ENCODE measurements around the gene KSR2. TPM values are rescaled to one million over a fixed set of nuclear protein-coding genes. Genes with fewer than 3 reads are reported as not detected.
"Not testable (repeated sequence)": the region's sequence is repeated elsewhere in the genome, so short reads cannot be mapped to it uniquely, and the experiment has no call there.

The KSR2 gene
- total RNA-seq, 1 donor from 2014 or later, result not detected

- Histone ChIP-seq H3K27me3 (ENCODE audit: low read depth) (peaks cover 6% of the 10 kb centered on the region), H3K36me3 (no peaks in the 10 kb centered on the region), H3K4me3 (no peak overlapping the region), H3K27ac (replicated peaks) (no peak overlapping the region), H3K4me1 (no peaks in the 10 kb centered on the region), H3K9me3 (replicated peaks) (peaks cover 13% of the 10 kb centered on the region)
- DNase-seq, result no peak
- TF ChIP-seq, protein P1, sequence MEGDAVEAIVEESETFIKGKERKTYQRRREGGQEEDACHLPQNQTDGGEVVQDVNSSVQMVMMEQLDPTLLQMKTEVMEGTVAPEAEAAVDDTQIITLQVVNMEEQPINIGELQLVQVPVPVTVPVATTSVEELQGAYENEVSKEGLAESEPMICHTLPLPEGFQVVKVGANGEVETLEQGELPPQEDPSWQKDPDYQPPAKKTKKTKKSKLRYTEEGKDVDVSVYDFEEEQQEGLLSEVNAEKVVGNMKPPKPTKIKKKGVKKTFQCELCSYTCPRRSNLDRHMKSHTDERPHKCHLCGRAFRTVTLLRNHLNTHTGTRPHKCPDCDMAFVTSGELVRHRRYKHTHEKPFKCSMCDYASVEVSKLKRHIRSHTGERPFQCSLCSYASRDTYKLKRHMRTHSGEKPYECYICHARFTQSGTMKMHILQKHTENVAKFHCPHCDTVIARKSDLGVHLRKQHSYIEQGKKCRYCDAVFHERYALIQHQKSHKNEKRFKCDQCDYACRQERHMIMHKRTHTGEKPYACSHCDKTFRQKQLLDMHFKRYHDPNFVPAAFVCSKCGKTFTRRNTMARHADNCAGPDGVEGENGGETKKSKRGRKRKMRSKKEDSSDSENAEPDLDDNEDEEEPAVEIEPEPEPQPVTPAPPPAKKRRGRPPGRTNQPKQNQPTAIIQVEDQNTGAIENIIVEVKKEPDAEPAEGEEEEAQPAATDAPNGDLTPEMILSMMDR (IDR thresholded peaks at IDR 0.05; ENCODE audit: borderline replicate concordance), result no peak
- intact Hi-C loops (cut with micrococcal nuclease), result no loop called here
These were observed 225.0 kb downstream of the KSR2 start for GRCh38 chr12:117743761-117744160.

DNA sequence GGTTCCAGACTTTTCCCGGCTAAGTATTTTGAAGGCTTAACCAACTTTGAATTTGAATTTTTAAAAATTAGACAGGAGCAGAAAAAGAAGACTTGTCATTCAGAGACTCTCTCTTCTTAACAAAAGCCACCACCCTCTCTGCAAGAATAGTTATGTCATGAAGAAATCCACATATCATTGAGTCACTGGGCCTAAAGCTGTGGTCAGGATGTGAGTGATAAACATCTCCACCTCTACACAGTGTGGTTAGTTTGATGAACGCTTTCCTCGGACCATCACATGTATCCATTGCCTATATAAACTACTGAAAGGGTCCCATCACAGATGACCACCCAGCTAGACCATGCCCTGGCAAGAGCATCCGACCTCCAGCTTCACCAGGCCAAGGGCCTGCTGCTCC, 226.1 kb downstream of the KSR2 start:
- H3K36me3 ChIP-seq, result no peaks in the 10 kb centered on the region
- intact Hi-C loops (cut with micrococcal nuclease), result no loop called here
- DNase-seq, result no peak
- no peaks in the 10 kb centered on the region for H3K4me1 ChIP-seq
- H3K4me3 ChIP-seq, result no peak overlapping the region
- peaks cover 11% of the 10 kb centered on the region for H3K27me3 ChIP-seq (ENCODE audit: low read depth)
- H3K9me3 ChIP-seq (replicated peaks), result peaks cover 13% of the 10 kb centered on the region
- H3K27ac ChIP-seq (replicated peaks), result no peak overlapping the region
- TF ChIP-seq, protein P1 (IDR thresholded peaks at IDR 0.05; ENCODE audit: borderline replicate concordance), result no peak

DNA sequence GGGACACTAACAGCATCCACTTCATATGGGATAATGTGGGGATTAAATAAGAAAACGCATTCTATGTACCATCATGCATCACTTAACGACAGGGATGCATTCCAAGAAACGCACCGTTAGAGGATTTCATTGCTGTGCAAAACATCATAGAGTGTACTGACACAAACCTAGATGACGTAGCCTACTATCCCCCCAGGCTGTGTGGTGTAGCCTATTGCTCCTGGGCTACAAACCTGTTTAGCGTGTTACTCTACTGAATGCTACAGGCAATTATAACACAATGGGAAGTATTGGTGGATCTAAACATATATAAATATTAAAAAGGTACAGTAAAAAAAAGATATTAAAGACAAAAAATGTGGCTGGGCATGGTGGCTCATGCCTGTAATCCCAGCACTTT, 230.6 kb downstream of the KSR2 start:
- Histone ChIP-seq H3K27ac (replicated peaks) (no peak overlapping the region), H3K9me3 (replicated peaks) (no peaks in the 10 kb centered on the region), H3K4me3 (no peak overlapping the region), H3K4me1 (no peaks in the 10 kb centered on the region), H3K36me3 (no peaks in the 10 kb centered on the region), H3K27me3 (ENCODE audit: low read depth) (peaks cover 13% of the 10 kb centered on the region)
- no peak for DNase-seq
- TF ChIP-seq, protein P1 (IDR thresholded peaks at IDR 0.05; ENCODE audit: borderline replicate concordance), result no peak
- intact Hi-C loops (cut with micrococcal nuclease), result no loop called here

- Histone ChIP-seq H3K27me3 (ENCODE audit: low read depth) (peaks cover 31% of the 10 kb centered on the region), H3K4me3 (no peak overlapping the region), H3K4me1 (no peaks in the 10 kb centered on the region), H3K9me3 (replicated peaks) (no peaks in the 10 kb centered on the region), H3K27ac (replicated peaks) (no peak overlapping the region), H3K36me3 (no peaks in the 10 kb centered on the region)
- intact Hi-C loops (cut with micrococcal nuclease), result no loop called here
- DNase-seq, result no peak
- TF ChIP-seq, protein P1 (IDR thresholded peaks at IDR 0.05; ENCODE audit: borderline replicate concordance), result no peak
These were observed 235.3 kb downstream of the KSR2 start for GRCh38 chr12:117733549-117733805.

DNA sequence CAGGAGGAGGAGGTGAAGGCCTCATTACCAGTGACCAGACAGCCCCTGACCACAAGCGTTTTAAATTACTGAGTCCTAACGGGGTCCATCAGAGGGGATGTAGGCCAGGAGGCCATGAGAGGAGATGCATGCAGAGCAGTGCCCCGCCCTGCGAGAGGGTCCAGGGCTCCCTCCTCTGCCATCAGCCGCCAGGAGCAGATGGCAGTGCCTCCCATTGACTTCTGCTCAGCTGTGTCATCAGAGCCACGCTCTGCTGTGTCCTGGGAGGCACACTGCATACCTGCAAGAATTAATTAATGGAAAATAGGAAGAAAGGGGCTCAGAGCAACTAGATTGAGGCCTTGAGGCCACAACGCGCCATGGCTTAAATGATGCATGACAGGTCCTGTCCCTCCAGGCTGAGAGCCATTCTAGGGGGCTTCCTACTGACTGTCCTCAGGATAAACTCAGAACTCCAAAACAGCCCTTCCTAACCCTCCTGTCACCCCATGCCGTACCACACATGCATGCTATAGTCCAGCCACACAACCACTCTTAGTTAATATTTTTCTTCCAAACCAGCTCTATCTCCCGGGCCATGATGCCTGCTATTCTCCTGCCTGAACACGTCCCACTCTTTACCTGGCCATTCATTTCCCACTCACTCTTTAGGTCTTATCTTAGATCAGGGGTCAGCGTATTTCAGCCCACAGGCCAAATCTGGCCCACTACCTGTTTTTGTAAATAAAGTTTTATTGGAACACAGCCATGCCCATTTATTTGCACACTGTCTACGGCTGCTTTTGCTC, 235.8 kb downstream of the KSR2 start:
- peaks cover 29% of the 10 kb centered on the region for H3K27me3 ChIP-seq (ENCODE audit: low read depth)
- no peak overlapping the region for H3K4me3 ChIP-seq
- no peaks in the 10 kb centered on the region for H3K4me1 ChIP-seq
- H3K36me3 ChIP-seq, result no peaks in the 10 kb centered on the region
- intact Hi-C loops (cut with micrococcal nuclease), result no loop called here
- H3K27ac ChIP-seq (replicated peaks), result no peak overlapping the region
- TF ChIP-seq, protein P1 (IDR thresholded peaks at IDR 0.05; ENCODE audit: borderline replicate concordance), result no peak
- no peak for DNase-seq
- H3K9me3 ChIP-seq (replicated peaks), result no peaks in the 10 kb centered on the region

DNA sequence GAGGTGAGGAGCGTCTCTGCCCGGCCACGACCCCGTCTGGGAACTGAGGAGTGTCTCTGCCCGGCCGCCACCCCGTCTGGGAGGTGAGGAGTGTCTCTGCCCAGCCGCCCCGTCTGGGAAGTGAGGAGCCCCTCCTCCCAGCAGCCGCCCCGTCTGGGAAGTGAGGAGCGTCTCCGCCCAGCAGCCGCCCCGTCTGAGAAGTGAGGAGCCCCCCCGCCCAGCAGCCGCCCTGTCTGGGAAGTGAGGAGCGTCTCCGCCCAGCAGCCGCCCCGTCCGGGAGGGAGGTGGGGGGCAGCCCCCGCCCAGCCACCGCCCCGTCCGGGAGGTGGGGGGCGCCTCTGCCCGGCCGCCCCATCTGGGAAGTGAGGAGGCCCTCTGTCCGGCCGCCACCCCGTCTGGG, 237.7 kb downstream of the KSR2 start:
- DNase-seq; intact Hi-C loops (cut with micrococcal nuclease); H3K4me1 ChIP-seq; H3K9me3 ChIP-seq (replicated peaks); H3K27ac ChIP-seq (replicated peaks); H3K36me3 ChIP-seq; H3K4me3 ChIP-seq: not testable (repeated sequence)
- H3K27me3 ChIP-seq (ENCODE audit: low read depth), result peaks cover 27% of the 10 kb centered on the region
